ENCODE data around the gene ARFIP1.

DNA sequence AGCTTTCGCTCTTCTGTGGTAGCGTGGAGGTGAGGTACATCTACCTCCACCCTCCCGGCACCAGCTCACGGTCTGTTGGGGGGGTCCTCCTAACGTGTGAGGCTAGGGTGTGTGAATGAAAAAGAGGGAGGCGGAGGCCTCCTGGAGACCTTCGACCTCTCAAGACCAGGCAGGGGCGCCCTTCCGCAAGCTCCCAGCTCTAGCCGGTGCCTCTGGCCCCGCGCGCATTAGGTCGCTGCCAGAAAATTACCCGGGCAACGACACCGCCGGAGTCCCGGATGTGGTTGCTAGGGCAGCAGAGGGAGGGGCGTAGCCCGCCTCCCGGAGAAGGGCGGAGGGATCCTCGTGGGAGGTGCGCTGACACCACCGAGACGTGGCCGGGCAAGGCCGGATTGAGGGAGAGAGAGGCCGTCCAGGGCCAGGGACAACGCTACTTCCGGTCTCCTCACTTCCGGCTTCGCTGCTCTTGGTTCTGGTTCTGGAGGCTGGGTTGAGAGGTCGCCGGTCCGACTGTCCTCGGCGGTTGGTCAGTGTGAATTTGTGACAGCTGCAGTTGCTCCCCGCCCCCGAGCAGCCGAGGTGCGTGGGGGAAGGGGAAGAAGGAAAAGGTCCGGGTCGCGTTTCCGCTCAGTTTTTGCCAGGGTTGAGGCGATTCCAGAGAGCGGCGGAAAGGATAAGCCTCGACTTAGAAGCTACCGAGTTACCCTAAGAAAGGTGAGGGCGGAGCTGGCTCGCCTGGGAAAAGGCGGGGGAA is at the start of gene ARFIP1, which contains the start of gene TIGD4:
- TF ChIP-seq, protein P1, sequence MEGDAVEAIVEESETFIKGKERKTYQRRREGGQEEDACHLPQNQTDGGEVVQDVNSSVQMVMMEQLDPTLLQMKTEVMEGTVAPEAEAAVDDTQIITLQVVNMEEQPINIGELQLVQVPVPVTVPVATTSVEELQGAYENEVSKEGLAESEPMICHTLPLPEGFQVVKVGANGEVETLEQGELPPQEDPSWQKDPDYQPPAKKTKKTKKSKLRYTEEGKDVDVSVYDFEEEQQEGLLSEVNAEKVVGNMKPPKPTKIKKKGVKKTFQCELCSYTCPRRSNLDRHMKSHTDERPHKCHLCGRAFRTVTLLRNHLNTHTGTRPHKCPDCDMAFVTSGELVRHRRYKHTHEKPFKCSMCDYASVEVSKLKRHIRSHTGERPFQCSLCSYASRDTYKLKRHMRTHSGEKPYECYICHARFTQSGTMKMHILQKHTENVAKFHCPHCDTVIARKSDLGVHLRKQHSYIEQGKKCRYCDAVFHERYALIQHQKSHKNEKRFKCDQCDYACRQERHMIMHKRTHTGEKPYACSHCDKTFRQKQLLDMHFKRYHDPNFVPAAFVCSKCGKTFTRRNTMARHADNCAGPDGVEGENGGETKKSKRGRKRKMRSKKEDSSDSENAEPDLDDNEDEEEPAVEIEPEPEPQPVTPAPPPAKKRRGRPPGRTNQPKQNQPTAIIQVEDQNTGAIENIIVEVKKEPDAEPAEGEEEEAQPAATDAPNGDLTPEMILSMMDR (IDR thresholded peaks at IDR 0.05), result peak in 1 of 2 donors; percentile 15
- TF ChIP-seq POLR2A (IDR thresholded peaks at IDR 0.05), result peak in 1 of 2 donors; percentile 49
- TF ChIP-seq POLR2AphosphoS5 (IDR thresholded peaks at IDR 0.05), result peak in 2 of 3 donors; percentile 30 to 87
- TF ChIP-seq EP300 (IDR thresholded peaks at IDR 0.05), result no peak
